GM19023 (cell line): ENCODE measurements around the gene TUBGCP6.
A peak's percentile ranks its signal among the peaks of the same experiment; 100 is the strongest.

Experiments used
- ATAC-seq: cut with Tn5 transposase; IDR thresholded peaks from one replicate; pipeline ENCODE4 v1.9.1; 2021; ENCODE audit warnings: mild to moderate bottlenecking, moderate library complexity; ENCODE audit not compliant: unreplicated experiment

TUBGCP6 gene

GRCh38 chr22:50252082-50253045 is 7.5 kb upstream of the TUBGCP6 start:
- ATAC-seq = no peak

GRCh38 chr22:50251477-50252081 is 6.8 kb upstream of the TUBGCP6 start:
- no peak for ATAC-seq

GRCh38 chr22:50250555-50251476 is 6.0 kb upstream of the TUBGCP6 start, which contains the start of gene HDAC10:
Gene HDAC10, minus strand, starts transcription at chr22:50251265. Its CDS starts 233 bp downstream, at chr22:50251032.
- ATAC-seq = peak; percentile 59

- no peak for ATAC-seq
Measured at GRCh38 chr22:50250249-50250554, 5.4 kb upstream of the TUBGCP6 start.

GRCh38 chr22:50249341-50250248 is 4.8 kb upstream of the TUBGCP6 start:
- no peak for ATAC-seq

GRCh38 chr22:50248196-50249081 is 3.6 kb upstream of the TUBGCP6 start:
- ATAC-seq = no peak

GRCh38 chr22:50247748-50248147 is 2.9 kb upstream of the TUBGCP6 start:
- ATAC-seq = no peak

GRCh38 chr22:50246242-50247175 is 1.7 kb upstream of the TUBGCP6 start:
- ATAC-seq = no peak

- peak; percentile 8 for ATAC-seq
Measured at GRCh38 chr22:50245214-50246072, 620 bp upstream of the TUBGCP6 start.

GRCh38 chr22:50243685-50244419 is 971 bp downstream of the TUBGCP6 start:
- no peak for ATAC-seq

- no peak for ATAC-seq
Measured at GRCh38 chr22:50242406-50242949, 2.3 kb downstream of the TUBGCP6 start.

GRCh38 chr22:50238755-50239154 is 6.1 kb downstream of the TUBGCP6 start:
- ATAC-seq = no peak

- ATAC-seq = no peak
Measured at GRCh38 chr22:50236731-50237409, 8.0 kb downstream of the TUBGCP6 start.

GRCh38 chr22:50233223-50233622 is 11.6 kb downstream of the TUBGCP6 start:
- no peak for ATAC-seq

GRCh38 chr22:50232481-50233151 is 12.2 kb downstream of the TUBGCP6 start:
- no peak for ATAC-seq
